HL-60 (cell line): Measurements from ENCODE around the gene FHIT.
A peak's percentile ranks its signal among the peaks of the same experiment; 100 is the strongest.

ENCODE experiments used
- DNase-seq, 2 experiments: peaks; one replicate each; pipeline ENCODE4 v3.0.0-alpha.2; 2010 to 2020; ENCODE audit warnings: low read depth in 1 of 2, low spot score in 1 of 2
- H3K27ac ChIP-seq: fragments of 250-450 bp; sonication (Bioruptor Pico); replicated peaks from 2 replicates; pipeline ENCODE4 v1.5.1; 2020; ENCODE audit warnings: mild to moderate bottlenecking, moderate library complexity
- H3K27me3 ChIP-seq: fragments of 250-450 bp; sonication (Bioruptor Pico); 2 replicates; pipeline ENCODE4 v1.5.1; 2021; ENCODE audit warnings: mild to moderate bottlenecking, moderate library complexity; ENCODE audit not compliant: insufficient read depth, poor library complexity, severe bottlenecking
- H3K4me3 ChIP-seq: replicated peaks from 2 replicates; pipeline ENCODE4 v1.5.1; 2011; ENCODE audit warnings: mild to moderate bottlenecking, control low read depth, low read length; ENCODE audit not compliant: insufficient read depth
- GABPA ChIP-seq: IDR thresholded peaks from 2 replicates; pipeline ENCODE4 v1.6.1; 2012; ENCODE audit warnings: low read depth
- POLR2AphosphoS5 ChIP-seq: IDR thresholded peaks from 2 replicates; pipeline ENCODE4 v1.6.1; 2012; ENCODE audit warnings: low read depth
- SPI1 ChIP-seq: IDR thresholded peaks from 2 replicates; pipeline ENCODE4 v1.6.1; 2012; ENCODE audit warnings: low read depth, mild to moderate bottlenecking, borderline replicate concordance
- TF ChIP-seq, protein P1 (sequence below): IDR thresholded peaks from one replicate; pipeline ENCODE4 v1.5.1; 2011; ENCODE audit warnings: low read length, control low read depth, inconsistent platforms; ENCODE audit not compliant: insufficient read depth
- TF ChIP-seq, protein P2 (sequence below): IDR thresholded peaks from 2 replicates; pipeline ENCODE4 v1.6.1; 2012; ENCODE audit warnings: low read depth; ENCODE audit not compliant: insufficient replicate concordance

The FHIT gene

DNA sequence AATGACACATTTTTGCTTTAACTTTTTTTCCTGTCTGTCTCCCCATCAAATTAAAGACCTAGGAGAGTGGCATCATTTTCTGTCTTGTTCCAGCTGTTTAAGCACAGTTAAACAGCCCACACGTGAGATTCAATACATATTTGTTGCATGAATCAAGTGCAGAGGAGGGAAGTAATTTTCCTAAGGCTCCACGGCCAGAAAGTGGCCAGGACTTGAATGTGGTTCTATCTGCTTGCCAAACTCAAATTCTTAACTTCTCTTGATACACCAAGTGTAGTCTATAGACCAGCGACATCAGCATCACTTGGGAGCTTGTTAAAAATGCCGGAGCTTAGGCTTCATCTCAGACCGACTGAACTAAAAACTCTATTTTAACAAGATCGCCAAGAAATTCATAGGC, 1476.6 kb downstream of the FHIT start:
- no peak for DNase-seq
- Histone ChIP-seq H3K27me3 (no peaks in the 10 kb centered on the region), H3K27ac (no peak overlapping the region), H3K4me3 (no peak overlapping the region)
- TF ChIP-seq SPI1 (no peak), POLR2AphosphoS5 (no peak), GABPA (no peak)
- TF ChIP-seq, protein P1, sequence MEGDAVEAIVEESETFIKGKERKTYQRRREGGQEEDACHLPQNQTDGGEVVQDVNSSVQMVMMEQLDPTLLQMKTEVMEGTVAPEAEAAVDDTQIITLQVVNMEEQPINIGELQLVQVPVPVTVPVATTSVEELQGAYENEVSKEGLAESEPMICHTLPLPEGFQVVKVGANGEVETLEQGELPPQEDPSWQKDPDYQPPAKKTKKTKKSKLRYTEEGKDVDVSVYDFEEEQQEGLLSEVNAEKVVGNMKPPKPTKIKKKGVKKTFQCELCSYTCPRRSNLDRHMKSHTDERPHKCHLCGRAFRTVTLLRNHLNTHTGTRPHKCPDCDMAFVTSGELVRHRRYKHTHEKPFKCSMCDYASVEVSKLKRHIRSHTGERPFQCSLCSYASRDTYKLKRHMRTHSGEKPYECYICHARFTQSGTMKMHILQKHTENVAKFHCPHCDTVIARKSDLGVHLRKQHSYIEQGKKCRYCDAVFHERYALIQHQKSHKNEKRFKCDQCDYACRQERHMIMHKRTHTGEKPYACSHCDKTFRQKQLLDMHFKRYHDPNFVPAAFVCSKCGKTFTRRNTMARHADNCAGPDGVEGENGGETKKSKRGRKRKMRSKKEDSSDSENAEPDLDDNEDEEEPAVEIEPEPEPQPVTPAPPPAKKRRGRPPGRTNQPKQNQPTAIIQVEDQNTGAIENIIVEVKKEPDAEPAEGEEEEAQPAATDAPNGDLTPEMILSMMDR: no peak
- TF ChIP-seq, protein P2, sequence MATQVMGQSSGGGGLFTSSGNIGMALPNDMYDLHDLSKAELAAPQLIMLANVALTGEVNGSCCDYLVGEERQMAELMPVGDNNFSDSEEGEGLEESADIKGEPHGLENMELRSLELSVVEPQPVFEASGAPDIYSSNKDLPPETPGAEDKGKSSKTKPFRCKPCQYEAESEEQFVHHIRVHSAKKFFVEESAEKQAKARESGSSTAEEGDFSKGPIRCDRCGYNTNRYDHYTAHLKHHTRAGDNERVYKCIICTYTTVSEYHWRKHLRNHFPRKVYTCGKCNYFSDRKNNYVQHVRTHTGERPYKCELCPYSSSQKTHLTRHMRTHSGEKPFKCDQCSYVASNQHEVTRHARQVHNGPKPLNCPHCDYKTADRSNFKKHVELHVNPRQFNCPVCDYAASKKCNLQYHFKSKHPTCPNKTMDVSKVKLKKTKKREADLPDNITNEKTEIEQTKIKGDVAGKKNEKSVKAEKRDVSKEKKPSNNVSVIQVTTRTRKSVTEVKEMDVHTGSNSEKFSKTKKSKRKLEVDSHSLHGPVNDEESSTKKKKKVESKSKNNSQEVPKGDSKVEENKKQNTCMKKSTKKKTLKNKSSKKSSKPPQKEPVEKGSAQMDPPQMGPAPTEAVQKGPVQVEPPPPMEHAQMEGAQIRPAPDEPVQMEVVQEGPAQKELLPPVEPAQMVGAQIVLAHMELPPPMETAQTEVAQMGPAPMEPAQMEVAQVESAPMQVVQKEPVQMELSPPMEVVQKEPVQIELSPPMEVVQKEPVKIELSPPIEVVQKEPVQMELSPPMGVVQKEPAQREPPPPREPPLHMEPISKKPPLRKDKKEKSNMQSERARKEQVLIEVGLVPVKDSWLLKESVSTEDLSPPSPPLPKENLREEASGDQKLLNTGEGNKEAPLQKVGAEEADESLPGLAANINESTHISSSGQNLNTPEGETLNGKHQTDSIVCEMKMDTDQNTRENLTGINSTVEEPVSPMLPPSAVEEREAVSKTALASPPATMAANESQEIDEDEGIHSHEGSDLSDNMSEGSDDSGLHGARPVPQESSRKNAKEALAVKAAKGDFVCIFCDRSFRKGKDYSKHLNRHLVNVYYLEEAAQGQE: no peak

DNA sequence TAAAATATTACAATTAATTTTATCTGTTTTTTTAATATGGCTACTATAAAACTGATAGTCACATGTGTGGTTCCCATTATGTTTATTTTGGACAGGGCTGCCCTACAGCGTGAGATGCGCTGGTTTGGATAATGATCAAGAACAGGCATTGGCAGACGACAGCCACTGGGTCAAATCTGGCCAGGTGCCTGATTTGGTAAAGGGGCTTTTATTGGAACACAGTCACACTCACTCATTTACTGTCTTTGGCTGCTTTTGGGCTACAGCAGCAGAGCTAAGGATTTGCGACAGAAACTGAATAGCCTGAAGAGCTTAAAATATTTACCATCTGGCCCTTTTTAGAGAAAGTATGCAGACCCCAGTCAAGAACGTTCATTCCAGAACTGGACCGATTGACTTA, 1477.3 kb downstream of the FHIT start:
- TF ChIP-seq SPI1 (no peak), GABPA (no peak), POLR2AphosphoS5 (no peak)
- TF ChIP-seq, protein P2: no peak
- TF ChIP-seq, protein P1: no peak
- Histone ChIP-seq H3K27me3 (no peaks in the 10 kb centered on the region), H3K4me3 (no peak overlapping the region), H3K27ac (no peak overlapping the region)
- DNase-seq: no peak

DNA sequence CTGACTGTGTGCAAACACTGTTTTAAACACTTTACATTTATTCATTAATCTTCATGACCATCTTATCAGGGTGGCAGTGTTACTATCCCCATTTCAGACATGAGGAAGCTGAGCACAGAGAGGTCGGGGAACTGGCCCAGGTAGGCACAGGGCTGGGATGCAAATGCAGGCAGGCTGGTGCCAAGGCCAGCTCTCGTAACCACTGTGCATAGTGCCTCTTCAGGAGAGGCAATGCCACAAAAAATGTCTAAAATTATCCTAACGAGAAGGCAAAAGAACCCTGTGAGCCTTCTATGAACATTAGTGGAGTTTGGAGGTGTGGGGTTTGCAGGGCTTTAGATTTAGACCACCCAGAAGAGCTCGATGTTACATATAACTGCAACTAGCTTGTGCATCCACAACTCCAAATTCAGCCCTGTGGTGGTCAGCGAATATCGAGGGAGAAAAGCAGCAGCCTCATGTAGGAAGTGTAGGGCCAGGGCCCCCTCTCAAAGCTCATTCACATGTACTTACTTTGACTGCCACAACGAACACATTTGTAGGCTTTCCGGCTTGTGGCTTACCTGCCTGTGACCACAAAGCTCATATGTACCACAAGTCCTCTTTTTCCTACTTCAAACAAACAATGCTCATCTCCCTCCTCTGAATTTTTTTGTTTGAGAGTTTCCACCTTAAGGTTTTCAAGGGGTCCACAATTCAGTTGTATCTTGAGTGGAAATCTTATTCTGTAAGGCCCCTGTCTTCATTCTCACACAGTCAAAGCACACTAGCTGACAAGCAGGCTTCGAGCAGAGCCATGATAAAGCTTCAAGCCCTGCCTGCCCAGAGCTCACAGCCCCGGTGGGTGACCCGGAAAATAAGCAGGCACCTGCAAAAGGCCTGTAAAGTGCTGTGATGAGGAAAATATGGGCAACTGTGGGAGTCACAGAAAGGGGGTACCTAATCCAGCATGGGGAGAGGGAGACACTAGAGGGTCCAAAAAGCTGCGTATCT, 1478.5 kb downstream of the FHIT start:
- H3K27ac ChIP-seq: peak overlapping the region; percentile 35
- no peak overlapping the region for H3K4me3 ChIP-seq
- TF ChIP-seq, protein P2: no peak
- TF ChIP-seq GABPA (no peak), SPI1 (peak; percentile 13; the same call in 1 of the 2 replicates), POLR2AphosphoS5 (peak; percentile 72)
- TF ChIP-seq, protein P1: no peak
- H3K27me3 ChIP-seq: no peaks in the 10 kb centered on the region
- peak in 1 of 2 experiments; percentile 66 for DNase-seq
